Neural cell (in vitro differentiated cells): Measurements from ENCODE around the gene ZNF524. TPM values are rescaled to one million over a fixed set of nuclear protein-coding genes. Genes with fewer than 3 reads are reported as not detected.

ENCODE experiments used
- H2AFZ ChIP-seq: fragments of 200-600, 300-800 bp; sonication (generic), shearing (Covaris generic); 2 replicates; pipeline ENCODE4 v1.6.0; 2014; ENCODE audit warnings: low read depth, mild to moderate bottlenecking, antibody characterized with exemption, low read length, moderate library complexity
- H3F3A ChIP-seq: fragments of 200-600 bp; shearing (Covaris generic); 2 replicates; pipeline ENCODE4 v1.6.1; 2016; ENCODE audit warnings: mild to moderate bottlenecking, moderate library complexity, mixed read lengths, antibody characterized with exemption, low read length; ENCODE audit not compliant: insufficient read depth, poor library complexity, severe bottlenecking
- H3K27ac ChIP-seq: fragments of 200-600, 300-800 bp; sonication (generic), shearing (Covaris generic); 2 replicates; pipeline ENCODE4 v1.5.1; 2014; ENCODE audit warnings: mild to moderate bottlenecking, low read length, moderate library complexity
- H3K27me3 ChIP-seq: fragments of 300-800, 200-600 bp; sonication (generic), shearing (Covaris generic); 2 replicates; pipeline ENCODE4 v1.6.0; 2014; ENCODE audit warnings: mild to moderate bottlenecking, low read depth, low read length, moderate library complexity; ENCODE audit not compliant: insufficient read depth
- H3K36me3 ChIP-seq: fragments of 300-800, 200-600 bp; sonication (generic), shearing (Covaris generic); 2 replicates; pipeline ENCODE4 v1.5.1; 2014; ENCODE audit warnings: mild to moderate bottlenecking, antibody characterized with exemption, low read length, moderate library complexity; ENCODE audit not compliant: insufficient read depth
- H3K4me2 ChIP-seq: fragments of 300-800, 200-600 bp; sonication (generic), shearing (Covaris generic); 2 replicates; pipeline ENCODE4 v1.6.0; 2014; ENCODE audit warnings: mild to moderate bottlenecking, low read length
- H3K4me3 ChIP-seq: fragments of 300-800, 200-600 bp; sonication (generic), shearing (Covaris generic); 2 replicates; pipeline ENCODE4 v1.5.1; 2014; ENCODE audit warnings: mild to moderate bottlenecking, low read length, moderate library complexity
- H3K79me2 ChIP-seq: fragments of 200-600 bp; shearing (Covaris generic); replicated peaks from 2 replicates; pipeline ENCODE4 v1.6.0; 2014; ENCODE audit warnings: mild to moderate bottlenecking, low read length, moderate library complexity; ENCODE audit not compliant: insufficient read depth
- H3K9ac ChIP-seq: fragments of 300-800, 200-600 bp; sonication (generic), shearing (Covaris generic); 2 replicates; pipeline ENCODE4 v1.6.1; 2016; ENCODE audit warnings: mild to moderate bottlenecking, low read length, mixed read lengths
- H3K9me2 ChIP-seq: fragments of 200-600 bp; shearing (Covaris generic); 2 replicates; pipeline ENCODE4 v1.6.1; 2016; ENCODE audit warnings: mild to moderate bottlenecking, low read length, mixed read lengths; ENCODE audit not compliant: insufficient read depth
- H3K9me3 ChIP-seq: fragments of 200-600, 300-800 bp; sonication (generic), shearing (Covaris generic); 2 replicates; pipeline ENCODE4 v1.6.1; 2016; ENCODE audit warnings: mild to moderate bottlenecking, mixed run types, low read length, moderate library complexity, mixed read lengths
- H4K20me1 ChIP-seq: fragments of 200-600 bp; shearing (Covaris generic); 2 replicates; pipeline ENCODE4 v1.6.1; 2016; ENCODE audit warnings: mild to moderate bottlenecking, mixed run types; ENCODE audit not compliant: insufficient read depth
- EP300 ChIP-seq: fragments of 450-650 bp; conservative IDR thresholded peaks from 2 replicates; pipeline ENCODE4 v1.6.1; 2014; ENCODE audit warnings: antibody characterized with exemption, mild to moderate bottlenecking, moderate library complexity; ENCODE audit not compliant: poor library complexity, severe bottlenecking
- EZH2 ChIP-seq: fragments of 200-600, 300-800 bp; shearing (Covaris generic), sonication (generic); IDR thresholded peaks from 2 replicates; pipeline ENCODE4 v1.6.1; 2014; ENCODE audit warnings: antibody characterized with exemption, low read length, borderline replicate concordance, mild to moderate bottlenecking; ENCODE audit not compliant: insufficient read depth, poor library complexity, severe bottlenecking
- MXI1 ChIP-seq: fragments of 450-650 bp; conservative IDR thresholded peaks from 2 replicates; pipeline ENCODE4 v1.6.1; 2014; ENCODE audit warnings: antibody characterized with exemption, mild to moderate bottlenecking; ENCODE audit not compliant: poor library complexity, severe bottlenecking
- POLR2AphosphoS5 ChIP-seq: IDR thresholded peaks from 2 replicates; pipeline ENCODE4 v1.6.1; 2012
- RAD21 ChIP-seq: fragments of 450-650 bp; conservative IDR thresholded peaks from 2 replicates; pipeline ENCODE4 v1.6.1; 2014; ENCODE audit warnings: antibody characterized with exemption, mild to moderate bottlenecking, moderate library complexity
- SMC3 ChIP-seq: fragments of 450-650 bp; conservative IDR thresholded peaks from 2 replicates; pipeline ENCODE4 v1.6.1; 2014; ENCODE audit warnings: antibody characterized with exemption, mild to moderate bottlenecking, moderate library complexity; ENCODE audit not compliant: poor library complexity
- TAF1 ChIP-seq: IDR thresholded peaks from 2 replicates; pipeline ENCODE4 v1.6.1; 2012; ENCODE audit warnings: low read depth
- polyA plus RNA-seq: library from polyadenylated mRNA; depleted of rRNA; stranded (reverse); fragments of >200 nt; gene quantifications from 2 replicates; pipeline ENCODE4 v1.2.3, GENCODE V29; 2014
- TF ChIP-seq, protein P1 (sequence below): IDR thresholded peaks from 2 replicates; pipeline ENCODE4 v1.6.1; 2012; ENCODE audit warnings: borderline replicate concordance
- TF ChIP-seq, protein P2 (sequence below): fragments of 450-650 bp; IDR thresholded peaks from 2 replicates; pipeline ENCODE4 v1.5.1; 2014; ENCODE audit warnings: antibody characterized with exemption, mild to moderate bottlenecking, moderate library complexity; ENCODE audit not compliant: poor library complexity, severe bottlenecking

ZNF524 gene
- polyA plus RNA-seq, 1 donor from 2014 or later: 3.2 TPM

DNA sequence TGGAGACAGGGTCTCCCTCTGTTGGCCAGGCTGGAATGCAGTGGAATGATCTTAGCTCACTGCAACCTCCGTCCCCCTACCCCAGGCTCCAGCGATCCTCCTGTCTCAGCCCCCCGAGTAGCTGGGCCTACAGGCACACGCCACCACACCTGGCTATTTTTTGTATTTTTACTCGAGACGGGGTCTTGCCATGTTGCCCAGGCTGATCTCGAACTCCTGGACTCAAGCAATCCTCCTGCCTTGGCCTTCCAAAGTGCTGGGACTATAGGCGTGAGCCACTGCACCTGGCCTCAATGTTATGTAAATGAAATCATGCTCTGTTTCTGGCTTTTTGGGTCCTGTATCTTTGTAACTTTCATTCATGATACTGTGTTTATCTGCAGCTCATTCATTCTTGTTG lies 11.3 kb upstream of the ZNF524 start:
- Histone ChIP-seq H3F3A (no peaks in the 10 kb centered on the region), H3K9me3 (no peaks in the 10 kb centered on the region), H3K36me3 (peaks cover 6% of the 10 kb centered on the region), H3K9me2 (no peaks in the 10 kb centered on the region), H2AFZ (no peak overlapping the region), H3K27me3 (no peaks in the 10 kb centered on the region), H3K4me2 (no peak overlapping the region), H3K27ac (no peak overlapping the region), H3K9ac (no peak overlapping the region), H3K4me3 (no peak overlapping the region), H3K79me2 (no peaks in the 10 kb centered on the region), H4K20me1 (no peaks in the 10 kb centered on the region)
- TF ChIP-seq POLR2AphosphoS5: no peak
- TF ChIP-seq SMC3: no peak
- TF ChIP-seq MXI1: no peak
- no peak for TF ChIP-seq TAF1
- TF ChIP-seq, protein P1, sequence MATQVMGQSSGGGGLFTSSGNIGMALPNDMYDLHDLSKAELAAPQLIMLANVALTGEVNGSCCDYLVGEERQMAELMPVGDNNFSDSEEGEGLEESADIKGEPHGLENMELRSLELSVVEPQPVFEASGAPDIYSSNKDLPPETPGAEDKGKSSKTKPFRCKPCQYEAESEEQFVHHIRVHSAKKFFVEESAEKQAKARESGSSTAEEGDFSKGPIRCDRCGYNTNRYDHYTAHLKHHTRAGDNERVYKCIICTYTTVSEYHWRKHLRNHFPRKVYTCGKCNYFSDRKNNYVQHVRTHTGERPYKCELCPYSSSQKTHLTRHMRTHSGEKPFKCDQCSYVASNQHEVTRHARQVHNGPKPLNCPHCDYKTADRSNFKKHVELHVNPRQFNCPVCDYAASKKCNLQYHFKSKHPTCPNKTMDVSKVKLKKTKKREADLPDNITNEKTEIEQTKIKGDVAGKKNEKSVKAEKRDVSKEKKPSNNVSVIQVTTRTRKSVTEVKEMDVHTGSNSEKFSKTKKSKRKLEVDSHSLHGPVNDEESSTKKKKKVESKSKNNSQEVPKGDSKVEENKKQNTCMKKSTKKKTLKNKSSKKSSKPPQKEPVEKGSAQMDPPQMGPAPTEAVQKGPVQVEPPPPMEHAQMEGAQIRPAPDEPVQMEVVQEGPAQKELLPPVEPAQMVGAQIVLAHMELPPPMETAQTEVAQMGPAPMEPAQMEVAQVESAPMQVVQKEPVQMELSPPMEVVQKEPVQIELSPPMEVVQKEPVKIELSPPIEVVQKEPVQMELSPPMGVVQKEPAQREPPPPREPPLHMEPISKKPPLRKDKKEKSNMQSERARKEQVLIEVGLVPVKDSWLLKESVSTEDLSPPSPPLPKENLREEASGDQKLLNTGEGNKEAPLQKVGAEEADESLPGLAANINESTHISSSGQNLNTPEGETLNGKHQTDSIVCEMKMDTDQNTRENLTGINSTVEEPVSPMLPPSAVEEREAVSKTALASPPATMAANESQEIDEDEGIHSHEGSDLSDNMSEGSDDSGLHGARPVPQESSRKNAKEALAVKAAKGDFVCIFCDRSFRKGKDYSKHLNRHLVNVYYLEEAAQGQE: no peak
- no peak for TF ChIP-seq EP300
- TF ChIP-seq, protein P2, sequence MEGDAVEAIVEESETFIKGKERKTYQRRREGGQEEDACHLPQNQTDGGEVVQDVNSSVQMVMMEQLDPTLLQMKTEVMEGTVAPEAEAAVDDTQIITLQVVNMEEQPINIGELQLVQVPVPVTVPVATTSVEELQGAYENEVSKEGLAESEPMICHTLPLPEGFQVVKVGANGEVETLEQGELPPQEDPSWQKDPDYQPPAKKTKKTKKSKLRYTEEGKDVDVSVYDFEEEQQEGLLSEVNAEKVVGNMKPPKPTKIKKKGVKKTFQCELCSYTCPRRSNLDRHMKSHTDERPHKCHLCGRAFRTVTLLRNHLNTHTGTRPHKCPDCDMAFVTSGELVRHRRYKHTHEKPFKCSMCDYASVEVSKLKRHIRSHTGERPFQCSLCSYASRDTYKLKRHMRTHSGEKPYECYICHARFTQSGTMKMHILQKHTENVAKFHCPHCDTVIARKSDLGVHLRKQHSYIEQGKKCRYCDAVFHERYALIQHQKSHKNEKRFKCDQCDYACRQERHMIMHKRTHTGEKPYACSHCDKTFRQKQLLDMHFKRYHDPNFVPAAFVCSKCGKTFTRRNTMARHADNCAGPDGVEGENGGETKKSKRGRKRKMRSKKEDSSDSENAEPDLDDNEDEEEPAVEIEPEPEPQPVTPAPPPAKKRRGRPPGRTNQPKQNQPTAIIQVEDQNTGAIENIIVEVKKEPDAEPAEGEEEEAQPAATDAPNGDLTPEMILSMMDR: no peak
- TF ChIP-seq RAD21: no peak
- no peak for TF ChIP-seq EZH2

DNA sequence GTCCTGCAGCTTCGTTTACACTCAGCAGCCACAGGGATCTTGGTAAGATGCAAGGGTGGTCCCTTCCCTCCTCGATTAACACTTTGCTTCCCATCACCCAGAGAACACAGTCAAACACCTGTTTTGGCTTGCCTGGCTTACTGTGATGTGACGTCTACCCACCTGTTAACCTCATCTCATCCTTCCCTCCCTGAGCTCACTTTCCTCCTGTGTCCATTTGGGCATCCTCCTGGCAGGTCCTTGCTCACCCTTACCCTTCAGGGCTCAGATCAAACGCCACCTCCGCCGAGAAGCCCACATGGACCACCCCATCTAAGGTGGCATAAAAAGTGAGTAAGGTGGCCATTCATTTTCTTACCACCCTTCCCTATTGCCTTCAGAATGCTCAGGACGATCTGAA lies 10.0 kb upstream of the ZNF524 start:
- no peak for TF ChIP-seq MXI1
- TF ChIP-seq POLR2AphosphoS5: no peak
- TF ChIP-seq, protein P1: no peak
- TF ChIP-seq SMC3: no peak
- no peak for TF ChIP-seq EZH2
- TF ChIP-seq EP300: no peak
- no peak for TF ChIP-seq RAD21
- no peak for TF ChIP-seq TAF1
- TF ChIP-seq, protein P2: no peak
- H3K9me3 ChIP-seq: no peaks in the 10 kb centered on the region
- H3K9me2 ChIP-seq: no peaks in the 10 kb centered on the region
- H3K4me2 ChIP-seq: no peak overlapping the region
- H3K27me3 ChIP-seq: no peaks in the 10 kb centered on the region
- no peak overlapping the region for H3K27ac ChIP-seq
- no peak overlapping the region for H2AFZ ChIP-seq
- H4K20me1 ChIP-seq: no peaks in the 10 kb centered on the region
- H3K79me2 ChIP-seq: no peaks in the 10 kb centered on the region
- H3F3A ChIP-seq: no peaks in the 10 kb centered on the region
- H3K36me3 ChIP-seq: peaks cover 6% of the 10 kb centered on the region
- H3K9ac ChIP-seq: no peak overlapping the region
- H3K4me3 ChIP-seq: no peak overlapping the region
